HepG2 (cell line): ENCODE measurements around the gene MED23. TPM values are rescaled to one million over a fixed set of nuclear protein-coding genes. Genes with fewer than 3 reads are reported as not detected.
"Not testable (repeated sequence)": the region's sequence is repeated elsewhere in the genome, so short reads cannot be mapped to it uniquely, and the experiment has no call there.

Source experiments
- ATAC-seq: fragments of 200-7000 bp; cut with Tn5 transposase; 3 replicates; pipeline ENCODE4 v1.9.1; 2020; ENCODE audit warnings: mild to moderate bottlenecking, moderate library complexity
- BruUV-seq: library from RNA; stranded (reverse); fragments of 400-500 nt; replicated peaks from 2 replicates; lab custom pipeline; 2021; lab: Mats Ljungman, UMichigan
- CTCF ChIA-PET: fragments of 300-600 bp; formaldehyde crosslinking; extraction: SDS; loops from one replicate; lab custom pipeline; 2021; ENCODE audit warnings: low total read pairs, inconsistent platforms, low intra/inter-chr PET ratio; lab: Yijun Ruan, JAX
- POLR2A ChIA-PET: fragments of 350-600 bp; sonication (Branson Sonifier 250); formaldehyde crosslinking; loops from one replicate; lab custom pipeline; 2020; ENCODE audit warnings: antibody characterized with exemption, inconsistent platforms; lab: Yijun Ruan, JAX
- DNase-seq: peaks from one replicate; pipeline ENCODE4 v3.0.0-alpha.2; 2015; ENCODE audit warnings: low spot score
- FAIRE-seq: peaks from 3 replicates; lab custom pipeline; 2011; peaks lifted over from hg19 to GRCh38; lab: Jason Lieb, UNC
- H2AFZ ChIP-seq: one replicate; pipeline ENCODE4 v1.6.1; 2011; ENCODE audit warnings: low read length, inconsistent platforms
- H3K27ac ChIP-seq: fragments of 300-600 bp; 3 replicates; pipeline ENCODE4 v1.8.0; 2011; ENCODE audit warnings: mixed run types, mild to moderate bottlenecking, mixed read lengths, low read length, inconsistent platforms; ENCODE audit not compliant: insufficient read depth; ENCODE audit errors: extremely low read length
- H3K27me3 ChIP-seq, 2 experiments: fragments of 200-600 bp in 1 of 2; 2 replicates in 1 of 2; 3 replicates in 1 of 2; pipeline versions ENCODE4 v1.6.0 to v1.8.0; 2011; ENCODE audit warnings: low read length in 2 of 2, mild to moderate bottlenecking in 2 of 2, moderate library complexity in 2 of 2, inconsistent platforms in 1 of 2; ENCODE audit not compliant: insufficient read depth in 2 of 2, control insufficient read depth in 1 of 2
- H3K36me3 ChIP-seq, 2 experiments: fragments of 200-600 bp in 1 of 2; replicated peaks in 1 of 2; 2 replicates in 1 of 2; 3 replicates in 1 of 2; pipeline versions ENCODE4 v1.5.1 to v1.8.0; 2011; ENCODE audit warnings: low read length in 2 of 2, inconsistent platforms in 1 of 2; ENCODE audit not compliant: insufficient read depth in 2 of 2, control insufficient read depth in 1 of 2
- H3K4me1 ChIP-seq: 2 replicates; pipeline ENCODE4 v1.5.1; 2012; ENCODE audit warnings: low read length, inconsistent platforms; ENCODE audit not compliant: insufficient read depth
- H3K4me2 ChIP-seq: 2 replicates; pipeline ENCODE4 v1.6.0; 2011; ENCODE audit warnings: low read depth, low read length, inconsistent platforms
- H3K4me3 ChIP-seq, 3 experiments: fragments of 200-600 bp in 1 of 3; sonication (generic), shearing (Covaris generic) in 1 of 3; replicated peaks in 1 of 3; 2 replicates each; pipeline ENCODE4 v1.5.1; 2011 to 2016; ENCODE audit warnings: low read length in 3 of 3, inconsistent platforms in 2 of 3, low read depth in 2 of 3, mild to moderate bottlenecking in 2 of 3, control low read depth in 1 of 3, mixed read lengths in 1 of 3; ENCODE audit not compliant: insufficient read depth in 1 of 3
- H3K79me2 ChIP-seq: one replicate; pipeline ENCODE4 v1.6.1; 2011; ENCODE audit warnings: low read length, inconsistent platforms; ENCODE audit not compliant: insufficient read depth
- H3K9ac ChIP-seq: 2 replicates; pipeline ENCODE4 v1.6.0; 2011; ENCODE audit warnings: mild to moderate bottlenecking, low read depth, low read length, inconsistent platforms; ENCODE audit not compliant: insufficient read depth
- H3K9me3 ChIP-seq: 2 replicates; pipeline ENCODE4 v1.5.1; 2012; ENCODE audit warnings: mild to moderate bottlenecking, low read length
- H4K20me1 ChIP-seq: 2 replicates; pipeline ENCODE4 v1.6.0; 2011; ENCODE audit warnings: inconsistent platforms, mild to moderate bottlenecking, low read length, moderate library complexity; ENCODE audit not compliant: insufficient read depth
- WGBS: methylation state at CpG from one replicate; pipeline ENCODE4 v1.1.6; 2017; ENCODE audit warnings: low lambda C conversion rate; 5-methylcytosine and 5-hydroxymethylcytosine counted together
- in situ Hi-C: cut with HindIII; loops from 2 replicates; pipeline ENCODE4 v1.10.0; 2017; ENCODE audit warnings: low pct_unique_long_range_greater_than_20kb; ENCODE audit not compliant: extremely low pct_ligation_motif_present
- intact Hi-C: fragments of 100-400 bp; cut with micrococcal nuclease; formaldehyde crosslinking; loops from one replicate; pipeline ENCODE4 v1.10.0; 2022; ENCODE audit not compliant: unreplicated experiment
- polyA plus RNA-seq, 8 experiments: library from polyadenylated mRNA; depleted of rRNA in 3 of 8; stranded (reverse) in 7 of 8; unstranded in 1 of 8; fragments of >200 nt; fragmentation: Illumina TruSeq in 4 of 8; extraction: Trizol in 4 of 8; gene quantifications; 2 replicates each; pipeline versions ENCODE4 v1.2.1 to v1.2.3, GENCODE V29; 2011 to 2016; ENCODE audit warnings: low read depth in 4 of 8, missing spikeins in 1 of 8, mixed read lengths in 1 of 8; ENCODE audit not compliant: insufficient read depth in 1 of 8
- total RNA-seq, 5 experiments: library from RNA; depleted of rRNA; stranded (reverse); fragments of >200 nt; fragmentation: Illumina TruSeq; extraction: Trizol; gene quantifications; 2 replicates each; pipeline ENCODE4 v1.2.3, GENCODE V29; 2016; ENCODE audit warnings: low read depth in 1 of 5
- TF ChIP-seq, protein P1 (sequence below): sonication (generic); formaldehyde crosslinking; IDR thresholded peaks from 2 replicates; pipeline ENCODE4 v1.4.0; 2020; ENCODE audit warnings: missing genetic modification reagents, mild to moderate bottlenecking, borderline replicate concordance

The MED23 gene
- total and polyA plus RNA-seq, 2 of the 13 experiments (the other 11 are each of a cell fraction or from before 2014, with no cell fraction given), result 34.9 to 50.5 TPM

DNA sequence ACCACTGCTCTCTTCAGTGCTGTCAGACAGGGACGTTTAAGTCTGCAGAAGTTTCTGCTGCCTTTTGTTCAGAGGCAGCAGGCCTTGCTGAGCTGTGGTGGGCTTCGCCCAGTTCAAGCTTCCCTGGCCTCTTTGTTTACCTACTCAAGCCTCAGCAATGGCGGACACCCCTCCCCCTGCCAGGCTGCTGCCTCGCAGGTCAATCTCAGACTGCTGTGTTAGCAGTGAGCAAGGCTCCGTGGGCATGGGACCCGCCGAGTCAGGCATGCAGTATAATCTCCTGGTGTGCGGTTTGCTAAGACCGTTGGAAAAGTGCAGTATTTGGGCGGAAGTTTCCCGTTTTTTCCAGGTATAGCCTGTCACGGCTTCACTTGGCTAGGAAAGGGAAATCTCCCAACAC lies 96.4 kb downstream of the MED23 start (continued):
- TF ChIP-seq, protein P1, sequence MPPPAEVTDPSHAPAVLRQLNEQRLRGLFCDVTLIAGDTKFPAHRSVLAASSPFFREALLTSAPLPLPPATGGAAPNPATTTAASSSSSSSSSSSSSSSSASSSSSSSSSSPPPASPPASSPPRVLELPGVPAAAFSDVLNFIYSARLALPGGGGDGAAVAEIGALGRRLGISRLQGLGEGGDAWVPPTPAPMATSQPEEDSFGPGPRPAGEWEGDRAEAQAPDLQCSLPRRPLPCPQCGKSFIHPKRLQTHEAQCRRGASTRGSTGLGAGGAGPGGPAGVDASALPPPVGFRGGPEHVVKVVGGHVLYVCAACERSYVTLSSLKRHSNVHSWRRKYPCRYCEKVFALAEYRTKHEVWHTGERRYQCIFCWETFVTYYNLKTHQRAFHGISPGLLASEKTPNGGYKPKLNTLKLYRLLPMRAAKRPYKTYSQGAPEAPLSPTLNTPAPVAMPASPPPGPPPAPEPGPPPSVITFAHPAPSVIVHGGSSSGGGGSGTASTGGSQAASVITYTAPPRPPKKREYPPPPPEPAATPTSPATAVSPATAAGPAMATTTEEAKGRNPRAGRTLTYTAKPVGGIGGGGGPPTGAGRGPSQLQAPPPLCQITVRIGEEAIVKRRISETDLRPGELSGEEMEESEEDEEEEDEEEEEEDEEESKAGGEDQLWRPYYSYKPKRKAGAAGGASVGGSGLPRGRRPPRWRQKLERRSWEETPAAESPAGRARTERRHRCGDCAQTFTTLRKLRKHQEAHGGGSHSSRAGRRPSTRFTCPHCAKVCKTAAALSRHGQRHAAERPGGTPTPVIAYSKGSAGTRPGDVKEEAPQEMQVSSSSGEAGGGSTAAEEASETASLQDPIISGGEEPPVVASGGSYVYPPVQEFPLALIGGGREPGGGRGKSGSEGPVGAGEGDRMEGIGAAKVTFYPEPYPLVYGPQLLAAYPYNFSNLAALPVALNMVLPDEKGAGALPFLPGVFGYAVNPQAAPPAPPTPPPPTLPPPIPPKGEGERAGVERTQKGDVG (CRISPR knock-in tag), result 0 out of 2 replicates have a peak, but pooled peaks have one; percentile 37

DNA sequence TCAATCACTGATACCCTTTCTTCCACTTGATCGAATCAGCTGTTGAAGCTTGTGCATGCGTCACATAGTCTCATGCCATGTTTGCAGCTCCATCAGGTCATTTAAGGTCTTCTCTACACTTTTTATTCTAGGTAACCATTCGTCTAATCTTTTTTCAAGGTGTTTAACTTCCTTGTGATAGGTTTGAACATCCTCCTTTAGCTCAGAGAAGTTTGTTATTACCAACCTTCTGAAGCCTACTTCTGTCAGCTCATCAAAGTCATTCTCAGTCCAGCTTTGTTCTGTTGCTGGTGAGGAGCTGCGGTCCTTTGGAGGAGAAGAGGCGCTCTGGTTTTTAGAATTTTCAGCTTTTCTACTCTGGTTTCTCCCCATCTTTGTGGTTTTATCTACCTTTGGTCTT lies 97.1 kb downstream of the MED23 start:
- H3K27me3 ChIP-seq, DNase-seq, ATAC-seq, FAIRE-seq, H3K4me2 ChIP-seq, H2AFZ ChIP-seq, CTCF ChIA-PET, H3K27ac ChIP-seq, H3K36me3 ChIP-seq, H3K9ac ChIP-seq, POLR2A ChIA-PET, H3K9me3 ChIP-seq, H4K20me1 ChIP-seq, BruUV-seq, H3K79me2 ChIP-seq, H3K4me3 ChIP-seq: not testable (repeated sequence)
- 77% methylated on average over 5 of the region's 5 CpGs for whole genome bisulfite sequencing
- peaks cover 34% of the 10 kb centered on the region for H3K4me1 ChIP-seq
- intact Hi-C loops, result loop anchor here (5.0 kb wide), 2 partner anchors 349 to 414 kb away; no protein-coding TSS in a partner anchor
- in situ Hi-C loops, result loop anchor here (5.0 to 10.0 kb wide), 2 partner anchors 344 to 646 kb away; no protein-coding TSS in a partner anchor
